ENCODE data around the gene BACH2. TPM values are rescaled to one million over a fixed set of nuclear protein-coding genes. Genes with fewer than 3 reads are reported as not detected.

The BACH2 gene
- total and polyA plus RNA-seq, 9 of the 15 experiments (the other 6 are each of a cell fraction or from before 2014, with no cell fraction given), result 0.06 to 3.1 (median 0.59) TPM

DNA sequence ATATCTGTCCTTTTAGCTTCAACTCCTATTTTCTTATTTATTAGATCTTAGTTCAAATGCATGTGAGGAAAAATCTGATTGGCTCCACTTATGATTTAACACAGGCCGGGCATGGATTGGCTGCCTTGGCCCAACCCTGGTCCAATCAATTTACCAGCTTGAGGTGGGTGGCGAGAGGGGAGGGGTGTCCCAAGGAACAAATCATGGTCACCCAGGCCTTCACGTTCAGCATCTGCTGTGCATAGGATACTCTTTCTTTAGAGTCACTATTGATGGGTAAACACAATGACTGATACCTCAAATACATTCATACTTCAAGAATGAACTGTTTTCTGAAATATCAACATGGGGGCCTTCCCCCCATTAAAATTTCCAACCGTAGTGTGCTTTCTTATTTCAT, 14.9 kb upstream of the BACH2 start (continued):
- no peak for TF ChIP-seq RBM34 (IDR thresholded peaks at IDR 0.05; ENCODE audit: borderline replicate concordance, insufficient read depth, low read length)
- no peak for TF ChIP-seq GTF2A2 (tag; IDR thresholded peaks at IDR 0.05)
- TF ChIP-seq SREBF1 (IDR thresholded peaks at IDR 0.05; ENCODE audit: borderline replicate concordance, low read depth, low read length), result no peak
- no peak for TF ChIP-seq ZNF133 (CRISPR knock-in tag; IDR thresholded peaks at IDR 0.05)
- TF ChIP-seq TRIM28 (IDR thresholded peaks at IDR 0.05), result no peak
- TF ChIP-seq ILF3 (IDR thresholded peaks at IDR 0.05; ENCODE audit: borderline replicate concordance), result no peak
- TF ChIP-seq MCM2 (IDR thresholded peaks at IDR 0.05; ENCODE audit: low read depth), result no peak

DNA sequence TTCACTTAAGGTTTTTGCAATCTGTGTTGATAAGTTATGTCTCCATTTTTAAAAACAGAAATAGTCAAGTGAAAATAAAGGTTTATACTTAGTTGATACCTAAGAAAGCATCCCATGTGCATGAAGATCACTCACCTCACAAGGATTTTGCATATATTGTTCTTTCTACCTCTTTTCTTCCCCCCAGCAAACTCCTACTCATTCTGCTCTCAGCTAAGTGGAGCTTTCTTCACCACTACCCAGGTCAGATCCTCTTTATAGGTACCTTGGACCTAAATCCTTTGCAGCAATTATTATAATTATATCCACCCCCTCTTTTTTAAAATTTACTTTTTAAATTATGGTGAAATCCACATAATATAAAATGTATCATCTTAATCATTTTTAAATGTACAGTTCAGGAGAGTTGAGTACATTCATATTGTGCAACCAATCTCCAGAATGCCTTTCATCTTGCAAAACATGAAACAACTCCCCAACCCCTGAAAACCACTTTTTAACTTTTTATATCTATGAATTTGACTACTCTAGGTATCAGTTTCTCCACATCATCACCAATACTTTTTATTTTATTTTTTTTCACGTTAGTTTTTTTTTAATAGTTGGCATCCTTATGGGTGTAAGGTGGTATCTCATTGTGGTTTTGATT, 9.3 kb upstream of the BACH2 start:
- ATAC-seq (no peak), DNase-seq (ENCODE audit: extremely low read depth in 1 of 4, low spot score in 3 of 4) (no peak), FAIRE-seq (no peak)
- H3K4me1 ChIP-seq (replicated peaks in 1 of 2; ENCODE audit: control insufficient read depth in 2 of 2, insufficient read depth in 2 of 2, low read length in 2 of 2), result no peaks in the 10 kb centered on the region
- ChIA-PET POLR2A (no interaction called here), CTCF (ENCODE audit: low intra/inter-chr PET ratio) (interaction anchor here (0.6 kb wide), 1 partner anchor 224 kb away, joined by 3 read pairs; no protein-coding TSS in a partner anchor)
- H3K27me3 ChIP-seq (ENCODE audit: control insufficient read depth in 2 of 2, insufficient read depth in 2 of 2, low read length in 2 of 2), result peaks cover 3 to 16% of the 10 kb centered on the region in 2 experiments; a peak in 4 of 5 replicates
- intact Hi-C loops (cut with micrococcal nuclease), result no loop called here
- 0% methylated on average over 1 of the region's 1 CpG for WGBS (ENCODE audit: insufficient coverage, low coverage, missing lambda C conversion rate)
- no peaks in the 10 kb centered on the region for H3K36me3 ChIP-seq (ENCODE audit: control insufficient read depth, insufficient read depth, low read length)
- no peaks in the 10 kb centered on the region for H3K79me2 ChIP-seq (ENCODE audit: control insufficient read depth, insufficient read depth, low read length)
- H3K4me3 ChIP-seq, result no peak overlapping the region
- no peak overlapping the region for H3K4me2 ChIP-seq (ENCODE audit: insufficient read depth, low read length)
- H3K9me1 ChIP-seq (ENCODE audit: control insufficient read depth, insufficient read depth, low read length), result no peaks in the 10 kb centered on the region
- H2AFZ ChIP-seq (ENCODE audit: low read depth, low read length), result no peak overlapping the region
- H3K9ac ChIP-seq (ENCODE audit: insufficient read depth in 1 of 2, low read depth in 2 of 2, low read length in 2 of 2), result no peak overlapping the region
- H4K20me1 ChIP-seq (replicated peaks; ENCODE audit: control insufficient read depth, insufficient read depth, low read length), result no peaks in the 10 kb centered on the region
- no peak overlapping the region for H3K27ac ChIP-seq (ENCODE audit: extremely low read depth, low read depth, low read length)
- in situ Hi-C loops (cut with MboI), result no loop called here
- no TSS peak for BruUV-seq (replicated peaks)
- no peaks in the 10 kb centered on the region for H3K9me3 ChIP-seq (replicated peaks; ENCODE audit: control insufficient read depth, insufficient read depth, low read depth, low read length)
- TF ChIP-seq, protein P1, sequence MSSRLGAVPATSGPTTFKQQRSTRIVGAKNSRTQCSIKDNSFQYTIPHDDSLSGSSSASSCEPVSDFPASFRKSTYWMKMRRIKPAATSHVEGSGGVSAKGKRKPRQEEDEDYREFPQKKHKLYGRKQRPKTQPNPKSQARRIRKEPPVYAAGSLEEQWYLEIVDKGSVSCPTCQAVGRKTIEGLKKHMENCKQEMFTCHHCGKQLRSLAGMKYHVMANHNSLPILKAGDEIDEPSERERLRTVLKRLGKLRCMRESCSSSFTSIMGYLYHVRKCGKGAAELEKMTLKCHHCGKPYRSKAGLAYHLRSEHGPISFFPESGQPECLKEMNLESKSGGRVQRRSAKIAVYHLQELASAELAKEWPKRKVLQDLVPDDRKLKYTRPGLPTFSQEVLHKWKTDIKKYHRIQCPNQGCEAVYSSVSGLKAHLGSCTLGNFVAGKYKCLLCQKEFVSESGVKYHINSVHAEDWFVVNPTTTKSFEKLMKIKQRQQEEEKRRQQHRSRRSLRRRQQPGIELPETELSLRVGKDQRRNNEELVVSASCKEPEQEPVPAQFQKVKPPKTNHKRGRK (tag; IDR thresholded peaks at IDR 0.05), result no peak
- TF ChIP-seq HIVEP1 (CRISPR knock-in tag; IDR thresholded peaks at IDR 0.05) (no peak), BMI1 (IDR thresholded peaks at IDR 0.05; ENCODE audit: low read length) (no peak), MEIS2 (IDR thresholded peaks at IDR 0.05; ENCODE audit: partially characterized antibody) (no peak), SP2 (IDR thresholded peaks at IDR 0.05; ENCODE audit: extremely low read depth, low read depth, low read length, poor library complexity, severe bottlenecking) (no peak), NFIC (IDR thresholded peaks at IDR 0.05) (no peak), ZSCAN29 (IDR thresholded peaks at IDR 0.05) (no peak), STAG1 (CRISPR knock-in tag; IDR thresholded peaks at IDR 0.05; ENCODE audit: borderline replicate concordance) (no peak), ZBTB17 (CRISPR knock-in tag; IDR thresholded peaks at IDR 0.05) (no peak)
- TF ChIP-seq, protein P2, sequence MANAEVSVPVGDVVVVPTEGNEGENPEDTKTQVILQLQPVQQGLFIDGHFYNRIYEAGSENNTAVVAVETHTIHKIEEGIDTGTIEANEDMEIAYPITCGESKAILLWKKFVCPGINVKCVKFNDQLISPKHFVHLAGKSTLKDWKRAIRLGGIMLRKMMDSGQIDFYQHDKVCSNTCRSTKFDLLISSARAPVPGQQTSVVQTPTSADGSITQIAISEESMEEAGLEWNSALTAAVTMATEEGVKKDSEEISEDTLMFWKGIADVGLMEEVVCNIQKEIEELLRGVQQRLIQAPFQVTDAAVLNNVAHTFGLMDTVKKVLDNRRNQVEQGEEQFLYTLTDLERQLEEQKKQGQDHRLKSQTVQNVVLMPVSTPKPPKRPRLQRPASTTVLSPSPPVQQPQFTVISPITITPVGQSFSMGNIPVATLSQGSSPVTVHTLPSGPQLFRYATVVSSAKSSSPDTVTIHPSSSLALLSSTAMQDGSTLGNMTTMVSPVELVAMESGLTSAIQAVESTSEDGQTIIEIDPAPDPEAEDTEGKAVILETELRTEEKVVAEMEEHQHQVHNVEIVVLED (CRISPR knock-in tag; IDR thresholded peaks at IDR 0.05), result no peak
- TF ChIP-seq, protein P3, sequence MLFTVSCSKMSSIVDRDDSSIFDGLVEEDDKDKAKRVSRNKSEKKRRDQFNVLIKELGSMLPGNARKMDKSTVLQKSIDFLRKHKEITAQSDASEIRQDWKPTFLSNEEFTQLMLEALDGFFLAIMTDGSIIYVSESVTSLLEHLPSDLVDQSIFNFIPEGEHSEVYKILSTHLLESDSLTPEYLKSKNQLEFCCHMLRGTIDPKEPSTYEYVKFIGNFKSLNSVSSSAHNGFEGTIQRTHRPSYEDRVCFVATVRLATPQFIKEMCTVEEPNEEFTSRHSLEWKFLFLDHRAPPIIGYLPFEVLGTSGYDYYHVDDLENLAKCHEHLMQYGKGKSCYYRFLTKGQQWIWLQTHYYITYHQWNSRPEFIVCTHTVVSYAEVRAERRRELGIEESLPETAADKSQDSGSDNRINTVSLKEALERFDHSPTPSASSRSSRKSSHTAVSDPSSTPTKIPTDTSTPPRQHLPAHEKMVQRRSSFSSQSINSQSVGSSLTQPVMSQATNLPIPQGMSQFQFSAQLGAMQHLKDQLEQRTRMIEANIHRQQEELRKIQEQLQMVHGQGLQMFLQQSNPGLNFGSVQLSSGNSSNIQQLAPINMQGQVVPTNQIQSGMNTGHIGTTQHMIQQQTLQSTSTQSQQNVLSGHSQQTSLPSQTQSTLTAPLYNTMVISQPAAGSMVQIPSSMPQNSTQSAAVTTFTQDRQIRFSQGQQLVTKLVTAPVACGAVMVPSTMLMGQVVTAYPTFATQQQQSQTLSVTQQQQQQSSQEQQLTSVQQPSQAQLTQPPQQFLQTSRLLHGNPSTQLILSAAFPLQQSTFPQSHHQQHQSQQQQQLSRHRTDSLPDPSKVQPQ (CRISPR knock-in tag; IDR thresholded peaks at IDR 0.05; ENCODE audit: borderline replicate concordance), result no peak

Data from K562 (cell line).